ENCODE data around the gene TWF2. TPM values are rescaled to one million over a fixed set of nuclear protein-coding genes. Genes with fewer than 3 reads are reported as not detected.

The TWF2 gene
- total RNA-seq, 1 donor from 2014 or later, result 26.6 TPM

DNA sequence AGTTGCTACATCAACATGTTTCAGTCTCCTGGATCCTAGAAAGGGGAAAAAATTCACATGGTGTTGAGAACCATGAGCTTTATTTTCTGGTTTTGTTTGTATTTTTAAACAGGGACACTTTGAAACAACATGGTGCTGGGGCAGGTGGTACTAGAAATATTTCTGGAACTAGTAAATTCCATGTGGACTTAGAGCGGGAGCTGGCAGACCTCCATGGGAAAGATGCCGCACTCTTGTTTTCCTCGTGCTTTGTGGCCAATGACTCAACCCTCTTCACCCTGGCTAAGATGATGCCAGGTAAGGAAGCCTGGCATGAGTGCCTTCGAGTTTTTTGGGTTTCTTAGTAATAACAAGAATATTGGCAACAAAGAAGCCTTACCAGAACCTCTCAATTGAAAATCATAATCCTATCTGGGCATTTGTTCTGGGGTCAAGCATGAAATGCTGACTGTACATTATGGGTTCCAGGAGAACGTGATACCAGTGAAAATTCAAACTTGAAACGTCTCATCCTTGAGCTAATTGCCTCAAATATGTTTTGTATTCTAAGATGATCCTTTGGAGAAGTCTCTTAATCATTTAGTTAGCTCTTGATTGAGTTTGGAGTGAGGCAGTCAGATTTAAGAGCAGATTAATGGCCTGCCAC, 33.1 kb downstream of the TWF2 start:
- Mint-ChIP-seq H3K27ac (no peak overlapping the region), H3K4me1 (no peaks in the 10 kb centered on the region), H3K36me3 (peaks cover 72% of the 10 kb centered on the region), H3K4me3 (no peak overlapping the region), H3K27me3 (ENCODE audit: low read depth) (no peaks in the 10 kb centered on the region), H3K9me3 (peaks cover 3% of the 10 kb centered on the region)
- DNase-seq (ENCODE audit: low spot score in 2 of 2, unreplicated experiment in 2 of 2), result no peak
- TF ChIP-seq, protein P1, sequence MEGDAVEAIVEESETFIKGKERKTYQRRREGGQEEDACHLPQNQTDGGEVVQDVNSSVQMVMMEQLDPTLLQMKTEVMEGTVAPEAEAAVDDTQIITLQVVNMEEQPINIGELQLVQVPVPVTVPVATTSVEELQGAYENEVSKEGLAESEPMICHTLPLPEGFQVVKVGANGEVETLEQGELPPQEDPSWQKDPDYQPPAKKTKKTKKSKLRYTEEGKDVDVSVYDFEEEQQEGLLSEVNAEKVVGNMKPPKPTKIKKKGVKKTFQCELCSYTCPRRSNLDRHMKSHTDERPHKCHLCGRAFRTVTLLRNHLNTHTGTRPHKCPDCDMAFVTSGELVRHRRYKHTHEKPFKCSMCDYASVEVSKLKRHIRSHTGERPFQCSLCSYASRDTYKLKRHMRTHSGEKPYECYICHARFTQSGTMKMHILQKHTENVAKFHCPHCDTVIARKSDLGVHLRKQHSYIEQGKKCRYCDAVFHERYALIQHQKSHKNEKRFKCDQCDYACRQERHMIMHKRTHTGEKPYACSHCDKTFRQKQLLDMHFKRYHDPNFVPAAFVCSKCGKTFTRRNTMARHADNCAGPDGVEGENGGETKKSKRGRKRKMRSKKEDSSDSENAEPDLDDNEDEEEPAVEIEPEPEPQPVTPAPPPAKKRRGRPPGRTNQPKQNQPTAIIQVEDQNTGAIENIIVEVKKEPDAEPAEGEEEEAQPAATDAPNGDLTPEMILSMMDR (IDR thresholded peaks at IDR 0.05; ENCODE audit: unreplicated experiment), result no peak

DNA sequence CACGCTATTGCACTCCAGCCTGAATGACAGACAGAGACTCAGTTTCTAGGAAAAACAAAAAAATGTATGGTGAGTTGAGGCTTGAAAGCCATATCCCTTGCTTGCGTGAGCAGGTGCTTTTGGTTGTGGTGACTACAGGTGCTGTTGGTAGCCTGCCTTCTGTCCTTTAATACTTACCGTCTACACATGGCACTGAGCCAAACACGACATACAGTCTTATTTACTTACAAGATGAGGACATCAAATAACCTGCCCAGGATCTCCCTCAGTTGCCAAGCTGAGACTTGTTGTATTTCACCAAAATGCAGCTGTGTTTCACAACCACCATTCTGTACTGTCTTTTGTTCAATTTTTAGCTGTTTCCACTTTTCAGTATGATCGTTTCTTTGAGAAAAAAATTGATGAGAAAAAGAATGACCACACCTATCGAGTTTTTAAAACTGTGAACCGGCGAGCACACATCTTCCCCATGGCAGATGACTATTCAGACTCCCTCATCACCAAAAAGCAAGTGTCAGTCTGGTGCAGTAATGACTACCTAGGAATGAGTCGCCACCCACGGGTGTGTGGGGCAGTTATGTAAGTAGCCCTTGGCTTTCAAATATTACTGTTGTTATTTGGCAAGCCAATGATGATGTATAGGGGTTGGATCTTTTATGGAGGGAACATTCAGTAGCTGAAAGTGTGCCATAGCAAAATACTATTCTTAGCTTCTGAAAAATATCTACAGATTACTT, 34.5 kb downstream of the TWF2 start:
- DNase-seq (ENCODE audit: low spot score in 2 of 2, unreplicated experiment in 2 of 2), result no peak
- Mint-ChIP-seq H3K4me1 (peaks cover 2% of the 10 kb centered on the region), H3K36me3 (peaks cover 67% of the 10 kb centered on the region), H3K27me3 (ENCODE audit: low read depth) (no peaks in the 10 kb centered on the region), H3K4me3 (no peak overlapping the region), H3K9me3 (peaks cover 3% of the 10 kb centered on the region), H3K27ac (no peak overlapping the region)
- TF ChIP-seq, protein P1 (IDR thresholded peaks at IDR 0.05; ENCODE audit: unreplicated experiment), result no peak

DNA sequence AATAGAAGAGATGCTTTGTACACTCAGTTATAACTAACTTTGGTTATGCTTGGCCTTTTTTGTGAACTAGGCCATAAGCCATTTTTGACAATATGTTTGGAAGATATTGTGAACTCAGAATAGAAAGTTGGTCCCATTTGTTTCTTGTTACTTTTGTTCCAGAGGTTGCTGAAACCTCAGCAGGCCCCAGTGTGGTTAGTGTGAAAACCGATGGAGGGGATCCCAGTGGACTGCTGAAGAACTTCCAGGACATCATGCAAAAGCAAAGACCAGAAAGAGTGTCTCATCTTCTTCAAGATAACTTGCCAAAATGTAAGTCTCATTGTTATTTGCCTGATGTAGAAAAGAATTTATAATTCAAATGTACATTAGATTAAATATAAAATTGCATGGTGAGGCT, 35.3 kb downstream of the TWF2 start:
- Mint-ChIP-seq H3K27me3 (ENCODE audit: low read depth) (no peaks in the 10 kb centered on the region), H3K4me3 (no peak overlapping the region), H3K9me3 (peaks cover 3% of the 10 kb centered on the region), H3K4me1 (peaks cover 10% of the 10 kb centered on the region), H3K27ac (no peak overlapping the region), H3K36me3 (peaks cover 64% of the 10 kb centered on the region)
- TF ChIP-seq, protein P1 (IDR thresholded peaks at IDR 0.05; ENCODE audit: unreplicated experiment), result no peak
- no peak for DNase-seq (ENCODE audit: low spot score in 2 of 2, unreplicated experiment in 2 of 2)

DNA sequence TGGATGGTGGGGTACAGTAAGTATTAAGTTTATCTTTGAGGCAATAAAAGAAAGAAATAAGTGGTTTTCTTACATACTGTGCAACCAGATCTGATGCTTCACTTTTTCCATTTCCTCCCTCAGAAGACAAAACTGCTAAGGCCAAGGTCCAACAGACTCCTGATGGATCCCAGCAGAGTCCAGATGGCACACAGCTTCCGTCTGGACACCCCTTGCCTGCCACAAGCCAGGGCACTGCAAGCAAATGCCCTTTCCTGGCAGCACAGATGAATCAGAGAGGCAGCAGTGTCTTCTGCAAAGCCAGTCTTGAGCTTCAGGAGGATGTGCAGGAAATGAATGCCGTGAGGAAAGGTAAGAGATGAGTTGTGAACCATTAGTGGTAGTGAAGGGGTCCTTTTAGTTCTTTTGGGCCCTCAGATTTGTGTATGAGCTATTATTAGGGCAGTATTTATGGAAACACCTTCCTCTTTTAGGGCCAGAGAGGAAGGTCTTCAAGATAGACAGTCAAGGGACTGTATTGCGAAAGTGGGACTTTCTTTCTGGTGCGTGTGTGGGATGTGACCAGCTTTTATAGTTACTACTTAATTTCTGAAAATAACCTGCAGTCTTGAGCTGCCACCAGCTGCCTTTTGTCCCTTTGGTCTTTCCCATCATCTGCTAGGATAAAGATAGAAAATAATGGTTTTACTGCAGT, 36.4 kb downstream of the TWF2 start:
- Mint-ChIP-seq H3K4me3 (no peak overlapping the region), H3K27me3 (ENCODE audit: low read depth) (no peaks in the 10 kb centered on the region), H3K27ac (no peak overlapping the region), H3K36me3 (peaks cover 52% of the 10 kb centered on the region), H3K4me1 (peaks cover 15% of the 10 kb centered on the region), H3K9me3 (peaks cover 3% of the 10 kb centered on the region)
- DNase-seq (ENCODE audit: low spot score in 2 of 2, unreplicated experiment in 2 of 2), result no peak
- TF ChIP-seq, protein P1 (IDR thresholded peaks at IDR 0.05; ENCODE audit: unreplicated experiment), result no peak

DNA sequence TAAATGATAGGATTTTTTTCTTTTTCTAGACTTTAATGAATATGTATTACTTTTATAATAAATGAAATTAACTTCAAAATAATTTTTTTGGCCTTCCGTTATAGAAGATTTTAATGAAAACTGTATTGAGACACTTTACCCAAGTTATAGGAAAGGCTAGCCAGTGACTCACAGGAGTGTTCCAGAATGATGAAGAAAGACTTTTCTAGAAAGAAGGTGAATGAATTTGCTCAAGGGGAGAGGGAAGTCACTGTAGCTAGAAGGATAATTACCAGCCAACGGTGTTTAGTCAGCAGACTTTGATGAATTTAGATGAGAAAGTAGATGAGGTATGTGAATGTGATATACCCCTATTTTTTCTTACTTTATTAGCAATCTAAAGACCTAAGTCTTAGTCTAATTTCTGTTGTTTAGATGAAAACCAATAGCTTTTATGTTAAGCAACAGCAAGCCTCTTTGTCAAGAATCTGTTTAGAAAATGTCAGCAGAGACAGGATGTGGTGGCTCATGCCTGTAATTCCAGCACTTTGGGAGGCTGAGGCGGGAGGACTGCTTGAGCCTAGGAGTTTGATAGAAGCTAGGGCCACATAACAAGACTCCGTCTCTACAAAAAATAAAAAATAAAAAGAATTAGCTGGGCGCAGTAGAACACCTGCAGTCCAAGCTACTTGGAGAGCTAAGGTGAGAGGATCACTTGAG, 37.8 kb downstream of the TWF2 start:
- TF ChIP-seq, protein P1 (IDR thresholded peaks at IDR 0.05; ENCODE audit: unreplicated experiment), result no peak
- Mint-ChIP-seq H3K27me3 (ENCODE audit: low read depth) (no peaks in the 10 kb centered on the region), H3K36me3 (peaks cover 42% of the 10 kb centered on the region), H3K4me3 (no peak overlapping the region), H3K9me3 (peaks cover 3% of the 10 kb centered on the region), H3K4me1 (peaks cover 23% of the 10 kb centered on the region), H3K27ac (no peak overlapping the region)
- DNase-seq (ENCODE audit: low spot score in 2 of 2, unreplicated experiment in 2 of 2), result no peak
